HL-60/S4 (cell line): ENCODE measurements around the gene APLP2.

Experiments used
- in situ Hi-C: fragments of 300-500 bp; cut with MboI; formaldehyde crosslinking; loops from 2 replicates; pipeline ENCODE4 v1.14.3; 2022; ENCODE audit warnings: low sequenced_read_pairs

The APLP2 gene

DNA sequence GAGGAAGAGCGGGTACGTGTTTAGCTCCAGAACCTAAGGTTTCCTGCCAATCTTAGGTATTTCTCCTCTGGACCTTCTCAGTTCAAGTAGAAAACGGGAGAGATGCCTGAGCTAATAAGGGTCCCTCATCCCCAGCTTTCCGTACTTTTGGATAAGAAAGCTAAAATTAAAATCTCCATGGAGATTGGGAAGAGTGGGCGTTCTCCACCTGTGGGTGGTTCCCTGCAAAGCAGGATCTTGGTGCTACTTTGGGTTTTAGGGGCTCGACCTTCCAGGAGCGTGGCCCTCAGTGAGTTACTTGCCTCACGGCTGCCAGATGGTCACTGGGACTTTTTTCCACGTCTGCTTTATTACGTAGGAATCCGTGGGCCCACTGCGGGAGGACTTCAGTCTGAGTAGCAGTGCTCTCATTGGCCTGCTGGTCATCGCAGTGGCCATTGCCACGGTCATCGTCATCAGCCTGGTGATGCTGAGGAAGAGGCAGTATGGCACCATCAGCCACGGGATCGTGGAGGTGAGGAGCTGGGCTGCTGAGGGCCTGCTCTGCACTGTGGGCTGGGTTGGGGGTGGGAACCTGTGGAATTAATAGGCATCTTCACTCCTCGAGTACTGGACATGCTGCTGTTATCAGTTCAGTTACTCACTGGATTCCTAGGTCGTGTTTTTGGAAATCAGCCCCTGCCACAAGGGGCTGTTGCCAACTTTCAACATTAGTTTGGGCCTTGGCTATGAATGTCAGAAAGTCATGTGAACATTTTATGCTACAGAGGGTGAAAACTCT lies 72.1 kb downstream of the APLP2 start:
- in situ Hi-C loops: no loop called here

DNA sequence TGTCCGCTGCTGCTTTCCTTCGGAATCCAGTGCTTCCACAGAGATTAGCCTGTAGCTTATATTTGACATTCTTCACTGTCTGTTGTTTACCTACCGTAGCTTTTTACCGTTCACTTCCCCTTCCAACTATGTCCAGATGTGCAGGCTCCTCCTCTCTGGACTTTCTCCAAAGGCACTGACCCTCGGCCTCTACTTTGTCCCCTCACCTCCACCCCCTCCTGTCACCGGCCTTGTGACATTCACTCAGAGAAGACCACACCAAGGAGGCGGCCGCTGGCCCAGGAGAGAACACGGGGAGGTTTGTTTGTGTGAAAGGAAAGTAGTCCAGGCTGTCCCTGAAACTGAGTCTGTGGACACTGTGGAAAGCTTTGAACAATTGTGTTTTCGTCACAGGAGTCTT lies 74.4 kb downstream of the APLP2 start:
- in situ Hi-C loops: no loop called here

DNA sequence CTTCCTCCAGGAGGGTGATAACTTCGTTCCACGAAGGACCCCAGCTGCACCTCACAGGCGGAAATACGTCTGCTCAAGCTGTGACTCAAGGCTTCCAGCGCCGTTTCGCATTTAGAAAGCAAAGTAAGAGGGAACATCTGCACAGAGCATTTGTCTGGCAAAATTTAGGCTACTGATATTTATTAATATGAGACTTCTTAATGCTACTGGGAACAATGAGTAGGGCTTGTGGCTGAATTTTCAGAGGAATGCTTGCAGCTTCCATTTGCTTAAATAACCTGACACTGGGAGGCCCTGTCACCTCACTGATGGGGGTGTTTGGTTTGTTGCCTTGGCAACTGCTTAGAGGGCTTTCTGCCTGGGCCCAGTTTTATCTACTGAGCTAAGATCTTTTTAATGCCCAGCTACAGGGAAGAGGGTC lies 75.2 kb downstream of the APLP2 start:
- in situ Hi-C loops: no loop called here

DNA sequence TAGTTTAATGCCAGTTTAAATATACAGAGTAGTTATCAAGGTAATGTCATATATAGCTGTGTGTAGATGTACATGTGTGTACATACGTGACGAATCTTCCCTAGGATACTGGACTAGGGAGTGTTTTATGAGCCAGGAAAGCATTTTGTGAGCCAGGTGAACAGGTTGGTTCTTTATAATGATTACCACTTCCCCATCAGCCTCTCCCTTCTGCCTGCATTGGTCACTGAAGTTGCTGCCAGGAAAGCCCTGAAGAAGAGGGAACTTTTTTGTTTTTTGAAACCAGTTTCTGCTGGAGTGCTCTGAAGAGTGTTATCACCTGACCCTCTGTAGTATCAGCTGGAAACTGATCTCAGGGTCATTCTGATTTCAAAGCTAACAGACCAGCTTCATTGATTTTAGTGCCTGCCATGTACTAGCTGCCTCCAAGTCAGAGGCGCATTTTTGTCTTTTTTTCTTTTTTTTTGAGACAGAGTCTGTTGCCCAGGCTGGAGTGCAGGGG lies 75.7 kb downstream of the APLP2 start:
- in situ Hi-C loops: no loop called here

DNA sequence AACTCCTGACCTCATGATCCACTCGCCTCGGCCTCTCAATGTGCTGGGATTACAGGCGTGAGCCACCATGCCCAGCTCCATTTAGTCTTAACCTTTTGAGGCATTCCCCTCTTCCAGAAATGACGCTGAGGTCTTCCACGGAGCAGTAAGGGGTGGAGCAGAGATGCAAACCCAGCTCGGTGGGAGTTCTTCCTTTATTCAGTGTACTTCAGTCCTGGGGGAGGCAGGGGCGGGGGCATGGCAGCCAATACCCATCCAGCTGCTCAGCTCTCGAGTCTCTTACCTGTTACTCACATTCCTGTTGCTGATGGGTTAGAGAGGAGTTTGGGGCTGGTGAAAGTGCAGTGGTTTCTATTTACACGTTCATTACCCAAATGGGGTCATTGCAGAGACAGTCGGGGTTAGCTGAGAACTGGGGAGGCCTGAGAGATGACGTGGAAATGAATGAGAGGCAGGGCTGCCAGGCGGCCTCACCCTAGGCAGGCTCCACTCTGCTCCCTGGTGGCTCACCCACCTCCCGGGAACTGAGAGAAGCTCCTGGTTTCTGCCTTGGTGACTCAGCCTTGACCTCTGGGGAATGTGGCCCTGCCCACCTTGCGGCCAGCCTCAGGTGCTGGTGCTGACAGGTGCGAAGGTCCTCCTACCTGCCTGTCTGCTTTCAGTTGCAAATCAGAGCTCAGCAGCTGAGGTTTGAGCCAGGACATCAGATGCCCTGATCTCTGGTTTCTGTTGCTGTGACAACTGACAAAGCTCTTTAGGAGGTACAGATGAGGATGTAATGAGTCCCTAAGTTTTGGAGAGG lies 76.5 kb downstream of the APLP2 start:
- in situ Hi-C loops: no loop called here

- in situ Hi-C loops: no loop called here
Observed at GRCh38 chr11:130146796-130147195, 77.1 kb downstream of the APLP2 start.

DNA sequence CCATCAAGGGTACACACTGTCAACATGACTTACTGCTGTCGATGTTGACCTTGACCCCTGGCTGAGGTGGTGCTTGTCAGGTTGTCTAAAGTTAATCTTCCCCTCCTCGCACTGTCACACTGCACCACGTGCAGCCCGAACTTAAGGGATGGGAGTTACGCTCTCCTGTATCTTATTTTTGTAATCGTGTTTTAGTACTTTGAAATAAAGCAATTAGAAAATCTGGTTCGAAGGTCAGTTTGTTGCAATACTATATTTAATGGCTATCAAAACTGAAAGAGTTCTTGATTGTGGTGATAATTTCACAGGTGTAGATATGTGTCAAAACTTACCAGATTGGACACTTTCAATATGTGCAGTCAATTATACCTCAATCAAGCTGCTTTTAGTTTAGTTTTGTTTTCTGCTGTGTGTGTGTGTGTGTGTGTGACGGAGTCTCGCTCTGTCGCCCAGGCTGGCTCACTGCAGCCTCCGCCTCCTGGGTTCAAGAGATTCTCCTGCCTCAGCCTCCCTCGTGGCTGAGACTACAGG lies 79.2 kb downstream of the APLP2 start:
- in situ Hi-C loops: no loop called here

GRCh38 chr11:130150790-130151189 lies 81.1 kb downstream of the APLP2 start:
- in situ Hi-C loops: no loop called here

DNA sequence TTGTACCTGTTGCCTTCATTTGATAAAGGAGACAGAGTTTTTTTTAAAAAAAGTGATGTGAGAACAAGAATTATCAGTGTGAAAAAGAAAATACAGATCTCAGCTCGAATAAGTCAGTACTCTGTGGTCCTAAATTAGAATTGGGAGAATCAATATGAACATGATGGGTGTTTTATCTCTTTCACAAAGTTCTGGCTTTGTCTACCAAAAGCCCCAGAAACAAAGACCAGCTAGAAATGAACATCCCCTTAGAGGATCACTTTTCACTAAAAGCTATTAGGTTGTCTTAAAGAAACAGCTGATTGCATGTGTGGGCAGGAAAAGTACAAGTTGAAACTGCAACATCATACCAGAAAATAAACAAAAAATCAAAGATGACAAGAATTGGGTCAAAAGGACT lies 81.5 kb downstream of the APLP2 start:
- in situ Hi-C loops: no loop called here

- in situ Hi-C loops: no loop called here
Observed at GRCh38 chr11:130156108-130157022, 86.7 kb downstream of the APLP2 start.

DNA sequence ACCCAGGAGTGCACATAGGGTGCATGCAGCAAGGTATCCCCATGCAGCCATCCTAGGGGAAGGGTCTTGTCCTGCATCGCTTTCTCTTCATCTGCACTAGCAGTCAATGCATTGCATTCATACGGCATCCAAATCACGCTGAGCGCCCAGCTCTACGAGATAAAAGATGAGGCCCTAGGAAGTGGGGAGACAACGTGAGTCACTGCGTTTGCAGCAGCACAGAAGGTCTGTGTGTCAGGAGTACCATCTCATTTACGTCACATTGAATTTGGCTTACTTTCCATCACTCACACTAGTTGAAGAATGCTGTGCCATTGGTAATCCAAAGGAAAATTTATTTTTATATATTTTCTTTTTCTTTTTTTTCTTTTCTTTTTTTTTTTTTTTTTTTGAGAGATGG lies 87.4 kb downstream of the APLP2 start:
- in situ Hi-C loops: no loop called here

GRCh38 chr11:130157840-130158239 lies 88.1 kb downstream of the APLP2 start:
- in situ Hi-C loops: no loop called here

DNA sequence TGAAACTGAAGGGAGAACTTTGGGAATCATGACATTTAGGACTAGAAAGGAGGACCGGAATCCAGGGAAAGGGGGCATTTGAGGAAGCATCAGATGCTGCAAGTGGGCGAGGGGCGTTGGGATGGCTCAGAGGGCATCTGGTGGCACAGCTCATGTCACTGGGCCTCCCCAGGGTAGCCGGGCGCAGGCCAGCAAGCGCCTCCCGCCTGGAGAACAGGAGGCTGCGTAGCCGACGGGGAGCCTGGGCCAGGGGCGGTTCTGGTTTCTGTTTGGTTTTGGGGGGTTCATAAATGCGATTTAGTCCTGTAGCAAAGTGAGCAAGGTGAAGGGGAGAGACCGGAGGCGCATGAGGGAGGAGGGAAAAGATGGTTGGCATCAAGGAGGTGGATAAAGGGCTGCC lies 89.4 kb downstream of the APLP2 start:
- in situ Hi-C loops: no loop called here

DNA sequence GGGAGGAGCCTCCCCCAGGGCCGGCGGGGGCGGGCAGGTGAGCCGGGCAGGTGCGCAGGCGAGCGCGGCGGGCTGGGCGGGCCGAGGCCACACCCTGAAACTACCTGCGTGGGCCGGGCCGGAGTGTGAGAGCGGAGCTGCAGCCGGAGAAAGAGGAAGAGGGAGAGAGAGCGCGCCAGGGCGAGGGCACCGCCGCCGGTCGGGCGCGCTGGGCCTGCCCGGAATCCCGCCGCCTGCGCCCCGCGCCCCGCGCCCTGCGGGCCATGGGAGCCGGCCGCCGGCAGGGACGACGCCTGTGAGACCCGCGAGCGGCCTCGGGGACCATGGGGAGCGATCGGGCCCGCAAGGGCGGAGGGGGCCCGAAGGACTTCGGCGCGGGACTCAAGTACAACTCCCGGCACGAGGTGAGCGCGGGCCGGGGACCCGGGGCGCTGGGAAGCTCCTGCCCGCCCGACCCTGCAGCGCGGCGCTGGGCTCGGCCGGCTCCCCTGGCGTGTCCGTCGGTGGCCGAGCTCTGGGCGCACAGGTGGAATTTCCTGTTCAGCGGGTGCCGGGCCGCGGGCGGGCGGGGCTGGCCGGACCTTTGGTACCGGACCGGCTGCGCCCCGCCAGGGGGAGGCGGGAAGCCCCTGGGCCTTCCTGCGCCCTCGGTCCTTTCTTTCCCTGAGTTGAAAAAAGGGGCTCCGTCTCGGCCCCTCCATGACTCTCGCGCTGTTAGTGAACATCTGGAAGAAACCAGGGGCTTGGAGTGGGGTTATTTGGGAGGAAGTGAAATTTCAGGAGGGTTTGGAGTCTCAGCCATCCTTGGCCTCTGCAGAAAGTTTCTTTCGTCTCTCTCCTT lies 90.2 kb downstream of the APLP2 start, which contains the start of gene ST14:
ST14 (plus strand) TSS at position 126 of the 841 bp plus-strand sequence; CDS start at position 324, 198 bp downstream.
- in situ Hi-C loops: no loop called here

DNA sequence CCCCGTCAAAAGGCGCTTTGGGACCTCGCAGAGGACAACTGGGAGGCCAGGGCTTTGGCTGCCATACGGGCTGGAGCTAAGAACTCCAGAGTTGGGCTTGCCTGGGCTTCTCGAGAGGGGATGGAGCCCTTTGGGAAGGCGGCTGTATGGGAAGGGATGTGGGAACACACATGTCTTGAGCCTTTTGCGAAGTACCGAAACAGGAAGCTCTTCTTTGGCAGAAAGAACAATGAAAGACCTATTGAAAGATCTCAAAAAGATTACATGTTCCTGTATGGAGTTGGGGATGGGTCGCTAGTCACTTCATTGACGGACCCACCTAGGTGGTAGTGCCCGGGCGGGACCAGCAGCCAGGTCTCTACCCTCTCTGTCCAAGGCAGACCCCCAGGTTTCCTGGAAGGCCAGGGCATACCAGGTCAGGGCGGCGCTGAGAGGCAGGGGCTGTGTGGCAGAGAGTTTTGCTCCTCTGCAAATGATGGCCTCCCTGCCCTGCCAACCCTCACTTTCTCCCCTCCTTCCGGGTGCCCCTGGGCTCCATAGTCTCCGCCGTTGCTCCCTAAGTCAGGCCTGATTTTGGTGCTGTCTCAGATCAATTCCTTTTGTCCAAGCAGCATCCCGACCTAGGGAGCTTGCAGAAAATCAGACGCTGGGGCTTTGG lies 90.9 kb downstream of the APLP2 start:
- in situ Hi-C loops: no loop called here

GRCh38 chr11:130161441-130162145 lies 91.9 kb downstream of the APLP2 start:
- in situ Hi-C loops: no loop called here

- in situ Hi-C loops: no loop called here
Observed at GRCh38 chr11:130162733-130163132, 93.0 kb downstream of the APLP2 start.

DNA sequence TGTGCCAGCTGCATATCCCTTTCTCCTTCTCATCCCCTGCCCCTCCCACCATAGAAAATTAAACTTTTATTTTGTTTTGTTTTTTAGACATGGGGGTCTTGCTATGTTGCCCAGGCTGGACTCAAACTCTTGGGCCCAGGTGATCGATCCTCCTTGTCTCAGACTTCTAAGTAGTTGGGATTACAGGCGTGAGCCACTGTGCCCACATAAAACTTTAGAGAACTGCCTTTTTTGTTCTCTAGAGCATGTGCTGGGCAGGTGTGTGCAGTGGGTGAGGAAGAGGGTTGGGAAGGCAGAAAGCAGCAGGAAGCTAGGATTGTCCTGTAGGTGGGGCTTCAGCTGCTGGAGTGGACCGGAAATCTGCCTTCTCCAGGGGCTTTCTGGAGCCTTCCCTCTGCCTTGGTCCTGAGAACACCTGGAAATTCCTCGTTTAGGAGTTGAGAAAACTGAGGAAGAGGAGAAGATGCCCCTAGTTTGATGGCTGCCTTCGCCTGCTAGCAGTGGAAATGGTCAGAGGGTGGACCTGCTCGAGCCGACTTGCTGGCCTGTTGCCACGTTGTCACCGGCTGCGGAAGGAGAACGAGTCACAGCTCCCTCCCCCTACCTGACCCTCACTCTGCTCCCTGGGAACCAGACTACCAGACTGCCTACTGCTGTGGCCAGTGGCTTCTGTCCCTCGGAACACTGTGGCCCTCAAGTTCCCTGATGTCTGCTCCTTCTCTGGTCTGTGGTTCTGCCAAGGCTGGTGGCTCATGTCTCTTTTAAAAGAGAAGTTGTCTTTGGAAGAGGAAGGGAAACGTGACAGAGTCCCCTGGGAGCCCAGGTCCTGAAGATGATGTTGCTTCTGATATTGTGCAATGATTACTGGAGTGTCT lies 93.9 kb downstream of the APLP2 start:
- in situ Hi-C loops: no loop called here
